OCI-LY7 (cell line): ENCODE data around the gene ADCY5.

Source experiments
- EZH2phosphoT487 ChIP-seq: fragments of 200-600 bp; sonication (generic); IDR thresholded peaks from 2 replicates; pipeline ENCODE4 v1.6.1; 2018; ENCODE audit warnings: low read depth, borderline replicate concordance, mild to moderate bottlenecking, mixed run types, antibody characterized with exemption, low read length, moderate library complexity, mixed read lengths
- TF ChIP-seq, protein P1 (sequence below): fragments of 200-600 bp; sonication (generic); conservative IDR thresholded peaks from 2 replicates; pipeline ENCODE4 v1.5.1; 2014; ENCODE audit warnings: mild to moderate bottlenecking, antibody characterized with exemption, low read length, moderate library complexity, mixed read lengths

DNA sequence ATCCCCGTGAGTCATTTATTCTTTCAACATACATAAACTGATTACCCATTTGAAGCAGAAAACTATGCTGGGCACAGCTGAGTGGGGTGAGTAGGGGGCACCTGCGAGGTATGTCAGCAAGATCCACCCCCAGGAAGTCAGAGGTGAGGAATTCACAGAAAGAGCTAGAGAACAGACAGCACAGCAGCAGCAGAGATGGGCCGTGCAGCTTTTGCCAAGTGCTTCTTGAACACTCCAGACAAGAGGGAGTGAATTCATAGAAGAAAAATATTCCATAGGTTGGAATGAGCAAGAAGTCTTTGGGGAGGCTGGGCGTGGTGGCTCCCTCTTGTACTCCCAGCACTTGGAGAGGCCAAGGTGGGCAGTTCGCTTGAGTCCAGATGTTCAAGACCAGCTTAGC, 9.4 kb upstream of the ADCY5 start:
- TF ChIP-seq, protein P1, sequence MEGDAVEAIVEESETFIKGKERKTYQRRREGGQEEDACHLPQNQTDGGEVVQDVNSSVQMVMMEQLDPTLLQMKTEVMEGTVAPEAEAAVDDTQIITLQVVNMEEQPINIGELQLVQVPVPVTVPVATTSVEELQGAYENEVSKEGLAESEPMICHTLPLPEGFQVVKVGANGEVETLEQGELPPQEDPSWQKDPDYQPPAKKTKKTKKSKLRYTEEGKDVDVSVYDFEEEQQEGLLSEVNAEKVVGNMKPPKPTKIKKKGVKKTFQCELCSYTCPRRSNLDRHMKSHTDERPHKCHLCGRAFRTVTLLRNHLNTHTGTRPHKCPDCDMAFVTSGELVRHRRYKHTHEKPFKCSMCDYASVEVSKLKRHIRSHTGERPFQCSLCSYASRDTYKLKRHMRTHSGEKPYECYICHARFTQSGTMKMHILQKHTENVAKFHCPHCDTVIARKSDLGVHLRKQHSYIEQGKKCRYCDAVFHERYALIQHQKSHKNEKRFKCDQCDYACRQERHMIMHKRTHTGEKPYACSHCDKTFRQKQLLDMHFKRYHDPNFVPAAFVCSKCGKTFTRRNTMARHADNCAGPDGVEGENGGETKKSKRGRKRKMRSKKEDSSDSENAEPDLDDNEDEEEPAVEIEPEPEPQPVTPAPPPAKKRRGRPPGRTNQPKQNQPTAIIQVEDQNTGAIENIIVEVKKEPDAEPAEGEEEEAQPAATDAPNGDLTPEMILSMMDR = no peak
- TF ChIP-seq EZH2phosphoT487 = no peak
